Measurements from ENCODE around the gene PCDHGA1. TPM values are rescaled to one million over a fixed set of nuclear protein-coding genes. Genes with fewer than 3 reads are reported as not detected.

The PCDHGA1 gene
- total and polyA plus RNA-seq, 9 of the 15 experiments (the other 6 are each of a cell fraction or from before 2014, with no cell fraction given) = 0.05 to 0.26 (median 0.18) TPM; not detected in 2

GRCh38 chr5:141493500-141494422, 163.4 kb downstream of the PCDHGA1 start:
- FAIRE-seq = no peak
- no TSS peak for BruUV-seq (replicated peaks)
- no peaks in the 10 kb centered on the region for H3K36me3 ChIP-seq (ENCODE audit: control insufficient read depth, insufficient read depth, low read length)
- no peak for TF ChIP-seq ZNF121 (CRISPR knock-in tag; conservative IDR thresholded peaks at IDR 0.05)
- no peak for TF ChIP-seq TAF15 (IDR thresholded peaks at IDR 0.05; ENCODE audit: low read depth, low read length)
- no peak for TF ChIP-seq KAT2B (IDR thresholded peaks at IDR 0.05; ENCODE audit: low read depth, low read length)
- no peak for TF ChIP-seq KDM2B (CRISPR knock-in tag; IDR thresholded peaks at IDR 0.05)
- TF ChIP-seq SMARCE1 (IDR thresholded peaks at IDR 0.05) = no peak
- no peak for TF ChIP-seq KAT8 (IDR thresholded peaks at IDR 0.05; ENCODE audit: low read depth)
- TF ChIP-seq ZNF408 (CRISPR knock-in tag; IDR thresholded peaks at IDR 0.05; ENCODE audit: low read depth) = no peak
- no peak for TF ChIP-seq PHB (CRISPR knock-in tag; IDR thresholded peaks at IDR 0.05)
- no peak for TF ChIP-seq PBX2 (CRISPR knock-in tag; IDR thresholded peaks at IDR 0.05; ENCODE audit: low read depth)
- no peak for TF ChIP-seq PBX2 (tag; conservative IDR thresholded peaks at IDR 0.05; ENCODE audit: low read depth)
- TF ChIP-seq DDX20 (tag; IDR thresholded peaks at IDR 0.05; ENCODE audit: low read depth) = no peak
- no peak for TF ChIP-seq VEZF1 (CRISPR knock-in tag; IDR thresholded peaks at IDR 0.05)
- TF ChIP-seq, protein P1, sequence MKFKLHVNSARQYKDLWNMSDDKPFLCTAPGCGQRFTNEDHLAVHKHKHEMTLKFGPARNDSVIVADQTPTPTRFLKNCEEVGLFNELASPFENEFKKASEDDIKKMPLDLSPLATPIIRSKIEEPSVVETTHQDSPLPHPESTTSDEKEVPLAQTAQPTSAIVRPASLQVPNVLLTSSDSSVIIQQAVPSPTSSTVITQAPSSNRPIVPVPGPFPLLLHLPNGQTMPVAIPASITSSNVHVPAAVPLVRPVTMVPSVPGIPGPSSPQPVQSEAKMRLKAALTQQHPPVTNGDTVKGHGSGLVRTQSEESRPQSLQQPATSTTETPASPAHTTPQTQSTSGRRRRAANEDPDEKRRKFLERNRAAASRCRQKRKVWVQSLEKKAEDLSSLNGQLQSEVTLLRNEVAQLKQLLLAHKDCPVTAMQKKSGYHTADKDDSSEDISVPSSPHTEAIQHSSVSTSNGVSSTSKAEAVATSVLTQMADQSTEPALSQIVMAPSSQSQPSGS (CRISPR knock-in tag; IDR thresholded peaks at IDR 0.05) = no peak
- TF ChIP-seq POU5F1 (IDR thresholded peaks at IDR 0.05; ENCODE audit: borderline replicate concordance, low read depth, low read length, partially characterized antibody) = no peak

More at GRCh38 chr5:141493500-141494422, 163.4 kb downstream of the PCDHGA1 start:
- Histone ChIP-seq H3K9me3 (replicated peaks; ENCODE audit: control insufficient read depth, insufficient read depth, low read depth, low read length) (no peaks in the 10 kb centered on the region), H3K4me1 (replicated peaks in 1 of 2; ENCODE audit: control insufficient read depth in 2 of 2, insufficient read depth in 2 of 2, low read length in 2 of 2) (peaks cover 0 to 15% of the 10 kb centered on the region in 2 experiments; a peak in 2 of 5 replicates), H3K4me2 (ENCODE audit: insufficient read depth, low read length) (no peak overlapping the region), H3K79me2 (ENCODE audit: control insufficient read depth, insufficient read depth, low read length) (no peaks in the 10 kb centered on the region), H3K4me3 (no peak overlapping the region), H3K9me1 (ENCODE audit: control insufficient read depth, insufficient read depth, low read length) (no peaks in the 10 kb centered on the region), H4K20me1 (replicated peaks; ENCODE audit: control insufficient read depth, insufficient read depth, low read length) (0 out of 2 replicates have a peak, but pooled peaks cover 5% of the 10 kb centered on the region), H3K9ac (ENCODE audit: insufficient read depth in 1 of 2, low read depth in 2 of 2, low read length in 2 of 2) (no peak overlapping the region), H3K27ac (ENCODE audit: extremely low read depth, low read depth, low read length) (no peak overlapping the region), H2AFZ (ENCODE audit: low read depth, low read length) (no peak overlapping the region), H3K27me3 (ENCODE audit: control insufficient read depth in 2 of 2, insufficient read depth in 2 of 2, low read length in 2 of 2) (peaks cover 33 to 76% of the 10 kb centered on the region in 2 experiments)
- intact Hi-C loops (cut with micrococcal nuclease) (no loop called here), in situ Hi-C loops (cut with MboI) (no loop called here)
- DNase-seq (ENCODE audit: extremely low read depth in 1 of 4, low spot score in 3 of 4) (no peak), ATAC-seq (no peak)
- ChIA-PET CTCF (ENCODE audit: low intra/inter-chr PET ratio) (no interaction called here), POLR2A (interaction anchor here (0.6 to 1.5 kb wide), 3 partner anchors 13 to 63 kb away, joined by 3 to 5 read pairs (median 4); partner anchors contain the start of gene PCDHGA12)
- WGBS (ENCODE audit: insufficient coverage, low coverage, missing lambda C conversion rate) = 1% methylated on average over 9 of the region's 10 CpGs

All from K562 (cell line).